ENCODE results near the gene ARHGEF11. TPM values are rescaled to one million over a fixed set of nuclear protein-coding genes. Genes with fewer than 3 reads are reported as not detected.

The ARHGEF11 gene
- total and polyA plus RNA-seq, 4 donors: 5.8 to 23.7 (median 9.8) TPM

GRCh38 chr1:156900896-156901589 is 144.5 kb downstream of the ARHGEF11 start (continued):
- TF ChIP-seq NR2F2 (IDR thresholded peaks at IDR 0.05) (no peak), RXRA (IDR thresholded peaks at IDR 0.05) (no peak), JUND (IDR thresholded peaks at IDR 0.05) (no peak), RAD21 (IDR thresholded peaks at IDR 0.05) (no peak), FOXA2 (IDR thresholded peaks at IDR 0.05) (no peak)
- TF ChIP-seq, protein P1, sequence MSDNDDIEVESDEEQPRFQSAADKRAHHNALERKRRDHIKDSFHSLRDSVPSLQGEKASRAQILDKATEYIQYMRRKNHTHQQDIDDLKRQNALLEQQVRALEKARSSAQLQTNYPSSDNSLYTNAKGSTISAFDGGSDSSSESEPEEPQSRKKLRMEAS (IDR thresholded peaks at IDR 0.05): no peak

GRCh38 chr1:156899956-156900718 is 145.4 kb downstream of the ARHGEF11 start:
- no peak for DNase-seq (ENCODE audit: low spot score)
- H3K36me3 ChIP-seq (ENCODE audit: control insufficient read depth in 4 of 4, insufficient read depth in 3 of 4, low read depth in 1 of 4, low read length in 3 of 4): no peaks in the 10 kb centered on the region
- H3K27ac ChIP-seq (ENCODE audit: low read depth in 1 of 2, low read length in 2 of 2): no peak overlapping the region
- 61% methylated on average over 12 of the region's 12 CpGs for WGBS
- no peaks in the 10 kb centered on the region for H3K27me3 ChIP-seq (ENCODE audit: control insufficient read depth in 4 of 4, insufficient read depth in 4 of 4, low read length in 3 of 4)
- no peak overlapping the region for H3K4me3 ChIP-seq (ENCODE audit: low read depth in 1 of 3, low read length in 3 of 3)
- no peaks in the 10 kb centered on the region for H3K9me3 ChIP-seq (ENCODE audit: control insufficient read depth in 4 of 4, low read length in 3 of 4)
- no peak overlapping the region for H3K9ac ChIP-seq (ENCODE audit: low read depth in 1 of 2, low read length in 2 of 2)
- H3K4me1 ChIP-seq (ENCODE audit: control insufficient read depth in 4 of 4, insufficient read depth in 4 of 4, low read length in 3 of 4): peaks cover 0 to 28% (median 3%) of the 10 kb centered on the region in 4 donors
- TF ChIP-seq, protein P1 (IDR thresholded peaks at IDR 0.05): no peak
- TF ChIP-seq HNF4A (conservative IDR thresholded peaks at IDR 0.05) (no peak), RAD21 (IDR thresholded peaks at IDR 0.05) (no peak), EGR1 (IDR thresholded peaks at IDR 0.05; ENCODE audit: low read depth in 2 of 2) (no peak), RXRA (IDR thresholded peaks at IDR 0.05) (no peak), TAF1 (conservative IDR thresholded peaks at IDR 0.05) (no peak), FOXA1 (IDR thresholded peaks at IDR 0.05) (no peak), HNF4G (IDR thresholded peaks at IDR 0.05) (no peak), NR2F2 (IDR thresholded peaks at IDR 0.05) (no peak), SP1 (IDR thresholded peaks at IDR 0.05) (no peak), ZBTB33 (IDR thresholded peaks at IDR 0.05) (no peak), JUND (IDR thresholded peaks at IDR 0.05) (no peak)
- TF ChIP-seq, protein P2, sequence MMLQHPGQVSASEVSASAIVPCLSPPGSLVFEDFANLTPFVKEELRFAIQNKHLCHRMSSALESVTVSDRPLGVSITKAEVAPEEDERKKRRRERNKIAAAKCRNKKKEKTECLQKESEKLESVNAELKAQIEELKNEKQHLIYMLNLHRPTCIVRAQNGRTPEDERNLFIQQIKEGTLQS (IDR thresholded peaks at IDR 0.05): no peak
- TF ChIP-seq, protein P3, sequence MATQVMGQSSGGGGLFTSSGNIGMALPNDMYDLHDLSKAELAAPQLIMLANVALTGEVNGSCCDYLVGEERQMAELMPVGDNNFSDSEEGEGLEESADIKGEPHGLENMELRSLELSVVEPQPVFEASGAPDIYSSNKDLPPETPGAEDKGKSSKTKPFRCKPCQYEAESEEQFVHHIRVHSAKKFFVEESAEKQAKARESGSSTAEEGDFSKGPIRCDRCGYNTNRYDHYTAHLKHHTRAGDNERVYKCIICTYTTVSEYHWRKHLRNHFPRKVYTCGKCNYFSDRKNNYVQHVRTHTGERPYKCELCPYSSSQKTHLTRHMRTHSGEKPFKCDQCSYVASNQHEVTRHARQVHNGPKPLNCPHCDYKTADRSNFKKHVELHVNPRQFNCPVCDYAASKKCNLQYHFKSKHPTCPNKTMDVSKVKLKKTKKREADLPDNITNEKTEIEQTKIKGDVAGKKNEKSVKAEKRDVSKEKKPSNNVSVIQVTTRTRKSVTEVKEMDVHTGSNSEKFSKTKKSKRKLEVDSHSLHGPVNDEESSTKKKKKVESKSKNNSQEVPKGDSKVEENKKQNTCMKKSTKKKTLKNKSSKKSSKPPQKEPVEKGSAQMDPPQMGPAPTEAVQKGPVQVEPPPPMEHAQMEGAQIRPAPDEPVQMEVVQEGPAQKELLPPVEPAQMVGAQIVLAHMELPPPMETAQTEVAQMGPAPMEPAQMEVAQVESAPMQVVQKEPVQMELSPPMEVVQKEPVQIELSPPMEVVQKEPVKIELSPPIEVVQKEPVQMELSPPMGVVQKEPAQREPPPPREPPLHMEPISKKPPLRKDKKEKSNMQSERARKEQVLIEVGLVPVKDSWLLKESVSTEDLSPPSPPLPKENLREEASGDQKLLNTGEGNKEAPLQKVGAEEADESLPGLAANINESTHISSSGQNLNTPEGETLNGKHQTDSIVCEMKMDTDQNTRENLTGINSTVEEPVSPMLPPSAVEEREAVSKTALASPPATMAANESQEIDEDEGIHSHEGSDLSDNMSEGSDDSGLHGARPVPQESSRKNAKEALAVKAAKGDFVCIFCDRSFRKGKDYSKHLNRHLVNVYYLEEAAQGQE (IDR thresholded peaks at IDR 0.05): no peak
